ENCODE results near the gene PROM2. TPM values are rescaled to one million over a fixed set of nuclear protein-coding genes. Genes with fewer than 3 reads are reported as not detected.

The PROM2 gene
- total RNA-seq, 2 experiments from 2014 or later = 0.23 to 0.44 TPM

- H3K9me3 Mint-ChIP-seq (ENCODE audit: low read depth) = no peaks in the 10 kb centered on the region
- DNase-seq (no peak), ATAC-seq (no peak)
- no peaks in the 10 kb centered on the region for H3K36me3 Mint-ChIP-seq (ENCODE audit: low read depth)
- intact Hi-C loops (cut with DNase I, micrococcal nuclease) = no loop called here
- no peaks in the 10 kb centered on the region for H3K4me1 Mint-ChIP-seq
- ChIA-PET CTCF (interaction anchor here (0.6 kb wide), 1 partner anchor 31 kb away, joined by 3 read pairs; no protein-coding TSS in a partner anchor), POLR2A (no interaction called here)
- no peak overlapping the region for H3K27ac Mint-ChIP-seq
- no peak overlapping the region for H3K4me3 Mint-ChIP-seq
- no peaks in the 10 kb centered on the region for H3K27me3 Mint-ChIP-seq
These were observed 46.9 kb downstream of the PROM2 start for GRCh38 chr2:95320986-95321767.

GRCh38 chr2:95323347-95324155 lies 49.3 kb downstream of the PROM2 start:
- Mint-ChIP-seq H3K27me3 (no peaks in the 10 kb centered on the region), H3K9me3 (ENCODE audit: low read depth) (no peaks in the 10 kb centered on the region), H3K36me3 (ENCODE audit: low read depth) (no peaks in the 10 kb centered on the region), H3K27ac (no peak overlapping the region), H3K4me3 (no peak overlapping the region), H3K4me1 (no peaks in the 10 kb centered on the region)
- ATAC-seq = peak; percentile 68
- POLR2A ChIA-PET = no interaction called here
- intact Hi-C loops (cut with DNase I, micrococcal nuclease) = no loop called here
- DNase-seq = peak; percentile 47
- CTCF ChIA-PET = interaction anchor here (0.7 kb wide), 1 partner anchor 29 kb away, joined by 3 read pairs; no protein-coding TSS in a partner anchor

GRCh38 chr2:95325026-95325425 lies 50.8 kb downstream of the PROM2 start:
- no peaks in the 10 kb centered on the region for H3K9me3 Mint-ChIP-seq (ENCODE audit: low read depth)
- H3K27ac Mint-ChIP-seq = no peak overlapping the region
- no peak overlapping the region for H3K4me3 Mint-ChIP-seq
- DNase-seq = no peak
- no peaks in the 10 kb centered on the region for H3K36me3 Mint-ChIP-seq (ENCODE audit: low read depth)
- no peak for ATAC-seq
- H3K27me3 Mint-ChIP-seq = no peaks in the 10 kb centered on the region
- H3K4me1 Mint-ChIP-seq = no peaks in the 10 kb centered on the region
- intact Hi-C loops (cut with DNase I, micrococcal nuclease) = no loop called here
- CTCF ChIA-PET = no interaction called here
- POLR2A ChIA-PET = no interaction called here

GRCh38 chr2:95325590-95326432 lies 51.6 kb downstream of the PROM2 start:
- Mint-ChIP-seq H3K4me3 (no peak overlapping the region), H3K36me3 (ENCODE audit: low read depth) (no peaks in the 10 kb centered on the region), H3K27ac (no peak overlapping the region), H3K9me3 (ENCODE audit: low read depth) (no peaks in the 10 kb centered on the region), H3K4me1 (no peaks in the 10 kb centered on the region), H3K27me3 (no peaks in the 10 kb centered on the region)
- ChIA-PET POLR2A (no interaction called here), CTCF (no interaction called here)
- ATAC-seq (no peak), DNase-seq (no peak)
- intact Hi-C loops (cut with DNase I, micrococcal nuclease) = no loop called here

- ChIA-PET POLR2A (no interaction called here), CTCF (no interaction called here)
- no peak overlapping the region for H3K27ac Mint-ChIP-seq
- no peaks in the 10 kb centered on the region for H3K36me3 Mint-ChIP-seq (ENCODE audit: low read depth)
- DNase-seq (no peak), ATAC-seq (no peak)
- intact Hi-C loops (cut with DNase I, micrococcal nuclease) = no loop called here
- no peaks in the 10 kb centered on the region for H3K4me1 Mint-ChIP-seq
- no peak overlapping the region for H3K4me3 Mint-ChIP-seq
- no peaks in the 10 kb centered on the region for H3K27me3 Mint-ChIP-seq
- H3K9me3 Mint-ChIP-seq (ENCODE audit: low read depth) = no peaks in the 10 kb centered on the region
These were observed 52.3 kb downstream of the PROM2 start for GRCh38 chr2:95326433-95327140.

- no peak for ATAC-seq
- no peaks in the 10 kb centered on the region for H3K4me1 Mint-ChIP-seq
- H3K27ac Mint-ChIP-seq = no peak overlapping the region
- no peak overlapping the region for H3K4me3 Mint-ChIP-seq
- no peaks in the 10 kb centered on the region for H3K27me3 Mint-ChIP-seq
- intact Hi-C loops (cut with DNase I, micrococcal nuclease) = no loop called here
- H3K36me3 Mint-ChIP-seq (ENCODE audit: low read depth) = no peaks in the 10 kb centered on the region
- H3K9me3 Mint-ChIP-seq (ENCODE audit: low read depth) = no peaks in the 10 kb centered on the region
- no peak for DNase-seq
- ChIA-PET CTCF (no interaction called here), POLR2A (no interaction called here)
These were observed 53.6 kb downstream of the PROM2 start for GRCh38 chr2:95327861-95328260.

GRCh38 chr2:95328358-95329125 lies 54.3 kb downstream of the PROM2 start:
- intact Hi-C loops (cut with DNase I, micrococcal nuclease) = no loop called here
- DNase-seq (no peak), ATAC-seq (no peak)
- no peaks in the 10 kb centered on the region for H3K4me1 Mint-ChIP-seq
- H3K36me3 Mint-ChIP-seq (ENCODE audit: low read depth) = no peaks in the 10 kb centered on the region
- H3K27ac Mint-ChIP-seq = no peak overlapping the region
- ChIA-PET CTCF (no interaction called here), POLR2A (no interaction called here)
- H3K27me3 Mint-ChIP-seq = no peaks in the 10 kb centered on the region
- no peaks in the 10 kb centered on the region for H3K9me3 Mint-ChIP-seq (ENCODE audit: low read depth)
- no peak overlapping the region for H3K4me3 Mint-ChIP-seq

GRCh38 chr2:95329401-95329800 lies 55.2 kb downstream of the PROM2 start:
- Mint-ChIP-seq H3K27ac (no peak overlapping the region), H3K4me1 (no peaks in the 10 kb centered on the region), H3K27me3 (no peaks in the 10 kb centered on the region), H3K36me3 (ENCODE audit: low read depth) (no peaks in the 10 kb centered on the region), H3K9me3 (ENCODE audit: low read depth) (no peaks in the 10 kb centered on the region), H3K4me3 (no peak overlapping the region)
- intact Hi-C loops (cut with DNase I, micrococcal nuclease) = no loop called here
- DNase-seq (no peak), ATAC-seq (no peak)
- POLR2A ChIA-PET = no interaction called here
- CTCF ChIA-PET = no interaction called here

GRCh38 chr2:95329891-95330793 lies 55.9 kb downstream of the PROM2 start:
- no peak overlapping the region for H3K4me3 Mint-ChIP-seq
- no peak for DNase-seq
- H3K27me3 Mint-ChIP-seq = no peaks in the 10 kb centered on the region
- no peak overlapping the region for H3K27ac Mint-ChIP-seq
- no peak for ATAC-seq
- no peaks in the 10 kb centered on the region for H3K9me3 Mint-ChIP-seq (ENCODE audit: low read depth)
- H3K4me1 Mint-ChIP-seq = no peaks in the 10 kb centered on the region
- ChIA-PET POLR2A (no interaction called here), CTCF (no interaction called here)
- H3K36me3 Mint-ChIP-seq (ENCODE audit: low read depth) = no peaks in the 10 kb centered on the region
- intact Hi-C loops (cut with DNase I, micrococcal nuclease) = no loop called here

GRCh38 chr2:95330794-95331338 lies 56.6 kb downstream of the PROM2 start:
- DNase-seq (no peak), ATAC-seq (no peak)
- Mint-ChIP-seq H3K4me3 (no peak overlapping the region), H3K9me3 (ENCODE audit: low read depth) (no peaks in the 10 kb centered on the region), H3K27me3 (no peaks in the 10 kb centered on the region), H3K36me3 (ENCODE audit: low read depth) (no peaks in the 10 kb centered on the region), H3K4me1 (no peaks in the 10 kb centered on the region), H3K27ac (no peak overlapping the region)
- ChIA-PET POLR2A (interaction anchor here (0.6 kb wide), 1 partner anchor 69 kb away, joined by 3 read pairs; no protein-coding TSS in a partner anchor), CTCF (no interaction called here)
- intact Hi-C loops (cut with DNase I, micrococcal nuclease) = no loop called here

Measured in activated CD4-positive, alpha-beta T cell treated with anti-CD3 and anti-CD28 coated beads for 36 hours (primary cell).